ENCODE results near the gene TBC1D9B. TPM values are rescaled to one million over a fixed set of nuclear protein-coding genes. Genes with fewer than 3 reads are reported as not detected.

Gene TBC1D9B
- total and polyA plus RNA-seq, 9 of the 15 experiments (the other 6 are each of a cell fraction or from before 2014, with no cell fraction given), result 2.9 to 59.1 (median 33.5) TPM

GRCh38 chr5:179936976-179937681, 29.4 kb upstream of the TBC1D9B start (continued):
- TF ChIP-seq CBX8 (IDR thresholded peaks at IDR 0.05; ENCODE audit: borderline replicate concordance, extremely low read depth, low read depth, low read length, poor library complexity, severe bottlenecking), result peak; percentile 100

DNA sequence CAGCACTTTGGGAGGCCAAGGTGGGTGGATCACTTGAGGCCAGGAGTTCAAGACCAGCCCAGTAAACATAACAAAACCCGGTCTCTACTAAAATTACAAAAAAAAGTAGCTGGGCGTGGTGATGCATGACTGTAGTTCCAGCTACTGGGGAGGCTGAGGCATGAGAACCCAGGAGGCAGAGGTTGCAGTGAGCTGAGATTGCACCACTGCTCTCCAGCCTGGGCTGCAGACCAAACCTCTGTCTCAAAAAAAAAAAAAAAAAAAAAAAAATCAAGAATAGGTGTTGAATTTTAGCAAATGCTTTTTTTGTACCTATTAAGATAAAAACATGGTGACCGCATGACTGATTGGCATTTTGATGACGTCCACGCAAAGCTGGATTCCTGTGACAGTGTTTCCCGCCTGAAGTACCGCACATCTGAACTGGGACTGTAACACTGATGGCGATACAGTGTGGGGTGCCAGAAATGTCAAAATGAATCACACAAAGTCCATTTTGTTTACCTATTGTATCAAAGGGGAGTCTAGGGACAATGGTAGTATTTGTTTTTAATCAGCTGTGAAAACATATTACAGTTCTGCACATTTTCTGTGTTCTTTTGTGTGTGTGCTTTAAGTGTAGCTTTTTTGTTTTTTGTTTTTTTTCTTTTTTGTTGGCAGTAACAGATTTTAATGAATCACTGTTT, 23.2 kb upstream of the TBC1D9B start:
- no peaks in the 10 kb centered on the region; a peak in 1 of 5 replicates for H3K4me1 ChIP-seq (replicated peaks in 1 of 2; ENCODE audit: control insufficient read depth in 2 of 2, insufficient read depth in 2 of 2, low read length in 2 of 2)
- POLR2A ChIA-PET, result no interaction called here
- no peak overlapping the region for H2AFZ ChIP-seq (ENCODE audit: low read depth, low read length)
- BruUV-seq (replicated peaks), result no TSS peak
- no peaks in the 10 kb centered on the region for H3K9me3 ChIP-seq (replicated peaks; ENCODE audit: control insufficient read depth, insufficient read depth, low read depth, low read length)
- DNase-seq (ENCODE audit: extremely low read depth in 1 of 4, low spot score in 3 of 4) (no peak), FAIRE-seq (no peak), ATAC-seq (no peak)
- CTCF ChIA-PET (ENCODE audit: low intra/inter-chr PET ratio), result no interaction called here
- no peak overlapping the region for H3K4me2 ChIP-seq (ENCODE audit: insufficient read depth, low read length)
- H3K9me1 ChIP-seq (ENCODE audit: control insufficient read depth, insufficient read depth, low read length), result no peaks in the 10 kb centered on the region
- in situ Hi-C loops (cut with MboI) (no loop called here), intact Hi-C loops (cut with micrococcal nuclease) (no loop called here)
- no peak overlapping the region for H3K4me3 ChIP-seq
- TF ChIP-seq FOS (IDR thresholded peaks at IDR 0.05; ENCODE audit: extremely low read depth, insufficient read length), result no peak
- no peak for TF ChIP-seq ZNF134 (CRISPR knock-in tag; conservative IDR thresholded peaks at IDR 0.05)
- TF ChIP-seq NBN (IDR thresholded peaks at IDR 0.05; ENCODE audit: low read depth), result no peak
- no peak for TF ChIP-seq CBX3 (IDR thresholded peaks at IDR 0.05; ENCODE audit: borderline replicate concordance in 1 of 2, low read length in 2 of 2)
- TF ChIP-seq COPS2 (conservative IDR thresholded peaks at IDR 0.05), result no peak
- TF ChIP-seq ZNF431 (CRISPR knock-in tag; IDR thresholded peaks at IDR 0.05), result no peak
- H3K27me3 ChIP-seq (ENCODE audit: control insufficient read depth in 2 of 2, insufficient read depth in 2 of 2, low read length in 2 of 2), result peaks cover 17 to 34% of the 10 kb centered on the region in 2 experiments; a peak in 3 of 5 replicates
- H3K27ac ChIP-seq (ENCODE audit: extremely low read depth, low read depth, low read length), result no peak overlapping the region
- H3K36me3 ChIP-seq (ENCODE audit: control insufficient read depth, insufficient read depth, low read length), result no peaks in the 10 kb centered on the region
- H3K79me2 ChIP-seq (ENCODE audit: control insufficient read depth, insufficient read depth, low read length), result no peaks in the 10 kb centered on the region
- H4K20me1 ChIP-seq (replicated peaks; ENCODE audit: control insufficient read depth, insufficient read depth, low read length), result no peaks in the 10 kb centered on the region
- H3K9ac ChIP-seq (ENCODE audit: insufficient read depth in 1 of 2, low read depth in 2 of 2, low read length in 2 of 2), result no peak overlapping the region
- WGBS (ENCODE audit: insufficient coverage, low coverage, missing lambda C conversion rate), result 31% methylated on average over 8 of the region's 8 CpGs

All from K562 (cell line).